AG09319 (cell line): Measurements from ENCODE around the gene DMAC2.
"Not testable (repeated sequence)": the region's sequence is repeated elsewhere in the genome, so short reads cannot be mapped to it uniquely, and the experiment has no call there.

Experiments
- DNase-seq: peaks from one replicate; pipeline ENCODE4 v3.0.0-alpha.2; 2010; ENCODE audit warnings: low read depth; ENCODE audit errors: extremely low read depth
- CTCF ChIP-seq: IDR thresholded peaks from 2 replicates; pipeline ENCODE4 v1.5.1; 2011; ENCODE audit warnings: low read depth, mild to moderate bottlenecking, inconsistent platforms, low read length, moderate library complexity

Gene DMAC2

GRCh38 chr19:41476583-41476982, 36.9 kb upstream of the DMAC2 start:
- no peak for TF ChIP-seq CTCF
- DNase-seq = no peak

GRCh38 chr19:41463257-41464256, 23.8 kb upstream of the DMAC2 start:
- not testable (repeated sequence) for DNase-seq

GRCh38 chr19:41462497-41462896, 22.8 kb upstream of the DMAC2 start:
- DNase-seq = no peak

GRCh38 chr19:41457241-41457640, 17.5 kb upstream of the DMAC2 start:
- DNase-seq = no peak
- no peak for TF ChIP-seq CTCF

More at GRCh38 chr19:41462497-41462896, 22.8 kb upstream of the DMAC2 start:
- no peak for TF ChIP-seq CTCF

GRCh38 chr19:41456342-41456918, 16.7 kb upstream of the DMAC2 start:
- no peak for DNase-seq
- no peak for TF ChIP-seq CTCF

GRCh38 chr19:41455936-41456335, 16.2 kb upstream of the DMAC2 start:
- no peak for DNase-seq
- TF ChIP-seq CTCF = no peak

GRCh38 chr19:41452584-41453275, 13.0 kb upstream of the DMAC2 start:
- no peak for DNase-seq
- no peak for TF ChIP-seq CTCF
